HG02973 (cell line): Measurements from ENCODE around the gene PRDM15.
A peak's percentile ranks its signal among the peaks of the same experiment; 100 is the strongest.

Source experiments
- ATAC-seq: cut with Tn5 transposase; IDR thresholded peaks from one replicate; pipeline ENCODE4 v1.9.1; 2021; ENCODE audit warnings: moderate library complexity; ENCODE audit not compliant: unreplicated experiment

Gene PRDM15

DNA sequence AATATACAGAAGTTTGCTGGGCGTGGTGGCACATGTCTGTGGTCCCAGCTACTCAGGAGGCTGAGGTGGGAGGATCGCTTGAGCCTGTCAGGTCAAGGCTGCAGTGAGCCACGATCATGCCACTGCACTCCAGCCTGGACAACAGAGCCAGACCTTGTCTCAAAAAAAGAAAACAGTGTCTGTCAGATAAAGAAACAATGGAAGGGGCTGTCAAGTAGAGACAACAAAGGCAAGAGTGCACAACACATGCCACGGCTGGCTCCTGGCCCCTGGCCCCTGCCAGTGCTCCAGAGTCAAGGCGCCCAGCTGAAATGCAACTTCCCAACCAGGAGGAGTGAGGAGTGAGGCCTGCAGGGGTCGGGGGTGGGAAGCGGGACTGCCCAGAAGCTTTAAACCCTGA is 32.6 kb downstream of the PRDM15 start:
- no peak for ATAC-seq

DNA sequence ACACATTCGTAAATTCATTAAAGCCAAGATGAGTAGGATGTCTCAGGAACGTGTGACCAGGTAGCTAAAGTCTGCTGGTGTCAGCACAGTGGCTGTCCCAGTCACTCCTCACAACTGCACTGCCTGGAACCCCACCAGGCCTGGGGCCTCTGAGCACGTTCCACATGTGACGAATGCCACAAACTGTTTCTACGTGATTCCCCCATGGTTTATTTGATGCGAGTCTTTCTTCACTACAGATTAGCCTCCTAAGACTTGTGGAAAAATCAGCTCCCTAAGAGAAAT is 33.2 kb downstream of the PRDM15 start:
- ATAC-seq = no peak

DNA sequence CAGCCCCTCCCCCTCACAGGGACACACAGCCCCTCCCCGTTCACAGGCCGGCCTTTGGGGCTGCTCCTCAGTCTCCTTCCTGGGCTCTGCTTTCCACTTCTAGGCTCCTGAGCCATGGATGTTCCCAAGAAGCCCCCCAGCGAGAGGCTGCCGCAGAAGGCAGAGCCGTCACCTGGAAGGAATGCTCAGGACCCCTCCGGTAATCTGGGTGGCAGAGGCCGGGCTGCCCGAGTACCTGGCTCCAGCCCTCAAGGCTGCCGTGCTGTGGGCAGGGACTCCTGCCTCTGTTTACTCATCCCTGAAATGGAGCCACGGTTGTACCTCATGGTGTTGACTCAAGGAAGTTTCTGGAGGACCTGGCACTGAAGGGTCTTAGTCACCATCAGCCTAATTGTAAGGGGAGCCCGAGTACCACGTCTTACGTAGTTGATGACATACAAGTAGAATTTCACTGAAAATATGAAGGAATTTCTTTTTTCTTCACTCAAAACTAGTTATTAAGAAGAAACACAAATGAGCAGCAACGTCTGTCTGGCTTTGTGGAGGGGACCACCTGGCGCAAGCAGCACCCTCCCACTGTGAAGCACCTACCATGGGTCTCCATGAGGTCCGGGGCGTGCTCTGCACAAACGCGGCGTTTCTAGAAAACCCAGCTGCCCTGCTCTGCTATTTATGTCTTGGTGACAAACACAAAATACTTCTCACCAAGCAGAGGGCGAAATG is 33.7 kb downstream of the PRDM15 start:
- no peak for ATAC-seq

DNA sequence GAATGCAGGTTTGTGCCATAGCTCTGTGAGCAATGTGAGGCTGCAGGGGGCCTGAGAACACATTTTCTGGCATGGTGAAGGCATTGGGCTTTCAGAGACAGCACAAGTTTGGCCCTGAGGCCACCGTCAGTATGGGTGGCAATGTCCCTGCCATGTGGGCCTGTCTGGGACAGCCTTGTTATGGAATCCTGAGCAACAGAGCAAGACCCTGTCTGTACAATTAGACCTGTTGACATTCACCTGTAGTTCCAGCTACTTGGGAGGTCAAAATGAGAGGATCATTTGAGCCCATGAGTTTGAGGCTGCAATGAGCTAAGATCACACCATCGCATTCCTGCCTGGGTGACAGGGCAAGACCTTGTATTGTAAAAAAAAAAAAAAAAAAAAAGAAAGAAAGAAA is 35.6 kb downstream of the PRDM15 start:
- ATAC-seq = no peak

DNA sequence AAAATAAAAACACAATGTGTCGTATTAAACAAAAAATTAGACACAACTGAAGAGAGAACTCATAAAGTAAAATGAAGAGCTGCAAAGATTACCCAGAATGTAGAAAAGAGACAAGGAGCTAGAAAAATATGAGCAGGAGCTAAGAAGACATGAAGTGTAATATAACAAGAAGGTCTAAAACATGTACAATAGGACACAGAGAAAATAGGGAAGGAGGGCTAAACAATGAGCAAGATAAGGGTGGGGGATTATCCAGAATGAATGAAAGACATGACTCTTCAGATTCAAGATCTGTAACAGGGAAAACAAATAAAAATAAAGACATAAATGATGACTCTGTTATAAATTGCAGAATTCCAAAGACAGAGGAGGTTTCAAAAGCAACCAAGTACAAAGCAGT is 38.3 kb downstream of the PRDM15 start:
- no peak for ATAC-seq

DNA sequence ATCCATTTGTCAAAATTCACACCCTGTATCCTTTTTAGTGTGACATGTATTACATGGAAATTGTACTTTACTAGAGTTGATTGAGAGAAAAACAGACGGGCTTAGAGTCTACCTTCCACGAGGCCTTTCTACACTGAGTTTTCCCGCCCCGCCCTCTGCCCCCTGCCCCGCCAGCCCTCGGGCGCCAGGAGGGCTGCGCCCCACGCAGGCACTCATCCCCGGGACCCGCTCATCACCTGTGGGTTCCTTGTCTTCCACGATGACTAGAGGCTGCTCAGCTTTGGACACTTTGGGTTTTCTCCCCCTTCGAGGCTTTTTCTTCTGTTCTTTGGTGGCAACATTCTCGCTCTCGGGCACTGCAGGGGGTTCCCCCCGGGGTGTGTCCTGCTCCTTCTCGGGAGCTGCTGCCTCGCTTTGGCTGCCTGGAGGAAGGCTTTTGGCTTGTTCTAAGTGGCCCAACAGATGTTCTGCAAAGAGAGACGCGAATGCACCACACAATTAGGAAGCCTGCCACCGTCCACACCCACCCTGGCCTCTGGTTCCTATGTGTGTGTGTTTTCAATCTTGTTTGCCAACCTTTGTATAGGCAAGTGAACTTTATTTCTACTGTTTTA is 39.6 kb downstream of the PRDM15 start:
- no peak for ATAC-seq

DNA sequence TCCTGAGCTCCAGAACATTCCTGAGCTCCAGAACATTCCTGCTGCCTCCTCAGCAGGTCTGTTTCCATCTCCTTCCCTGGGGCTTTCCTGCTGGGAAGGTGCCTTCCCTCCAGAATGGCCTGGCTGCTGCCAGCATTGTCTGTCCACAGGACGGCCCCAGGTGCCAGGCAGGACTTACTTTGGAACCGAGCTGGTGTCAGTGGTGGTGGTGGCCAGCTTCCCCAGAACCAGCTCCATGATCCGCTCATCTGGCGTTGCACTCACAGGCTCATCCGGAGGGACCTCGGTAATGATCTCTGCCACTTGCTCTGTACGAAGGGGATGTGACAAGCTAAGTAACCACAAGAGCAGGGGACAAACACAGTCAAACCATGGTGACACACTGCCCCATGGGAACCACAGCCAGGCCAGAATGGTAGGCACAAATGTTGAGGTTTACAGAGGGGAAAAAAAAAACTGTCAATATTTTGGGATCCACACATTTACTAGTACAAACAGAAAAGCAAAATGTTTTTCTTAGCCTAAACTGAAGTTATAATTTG is 41.3 kb downstream of the PRDM15 start:
- ATAC-seq = no peak

DNA sequence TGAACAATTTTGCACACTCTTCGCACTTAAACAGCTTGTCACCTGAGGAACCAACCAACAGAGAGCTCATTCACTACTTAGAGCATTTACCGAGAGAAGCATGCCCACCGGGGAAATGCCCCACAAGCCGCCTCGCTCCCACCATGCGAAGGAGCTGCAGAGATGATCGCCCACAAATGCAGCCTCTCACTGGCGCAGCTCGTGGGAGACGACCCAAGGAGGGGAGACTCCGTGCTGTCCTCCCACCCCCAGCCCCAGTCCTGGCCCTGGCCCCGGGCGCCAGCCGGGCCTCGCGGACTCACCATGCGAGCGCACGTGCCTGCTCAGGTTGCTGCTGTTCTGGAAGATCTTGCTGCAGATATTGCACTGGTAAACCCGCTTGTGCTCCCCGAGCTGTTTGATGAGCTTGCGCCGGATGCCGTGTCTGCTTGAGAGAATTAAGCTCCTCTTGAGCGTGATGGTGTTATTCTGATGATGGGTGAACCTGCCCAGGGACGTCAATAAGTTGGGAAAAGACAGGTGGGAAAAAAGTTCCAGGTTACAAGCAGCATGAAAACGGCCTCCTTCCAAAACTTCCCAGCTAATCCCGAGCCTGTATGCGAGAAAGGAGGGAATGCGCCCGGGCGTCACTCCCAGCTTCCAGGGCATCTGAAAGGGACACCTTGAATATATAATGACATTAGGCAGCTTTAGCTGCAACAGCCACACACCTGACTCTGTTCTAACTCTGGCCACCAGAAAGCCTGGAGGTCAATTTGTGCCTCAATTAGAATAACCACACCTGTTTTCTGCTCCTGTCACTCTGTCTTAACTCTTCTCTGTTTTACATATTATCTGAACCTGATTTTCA is 42.8 kb downstream of the PRDM15 start:
- ATAC-seq = no peak

DNA sequence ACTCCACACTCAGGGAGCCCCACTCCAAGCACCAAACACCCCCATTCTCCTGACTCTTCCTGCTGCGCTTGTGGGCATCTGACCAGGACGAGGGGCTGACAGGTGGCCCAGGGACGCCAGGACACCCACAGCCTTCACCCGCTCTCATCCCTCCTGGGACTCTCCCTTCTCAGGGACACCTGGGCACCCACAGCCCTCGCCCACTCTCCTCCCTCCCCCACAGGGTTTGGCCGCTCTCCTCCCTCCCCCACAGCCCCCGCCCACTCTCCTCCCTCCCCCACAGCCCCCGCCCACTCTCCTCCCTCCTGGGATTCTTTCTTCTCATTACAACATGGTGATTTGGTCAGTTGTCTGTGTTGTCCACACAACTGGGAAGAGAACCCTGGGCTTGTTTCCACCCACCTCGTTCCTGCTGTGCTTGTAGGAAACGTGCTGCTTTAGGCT is 43.4 kb downstream of the PRDM15 start:
- ATAC-seq = no peak

DNA sequence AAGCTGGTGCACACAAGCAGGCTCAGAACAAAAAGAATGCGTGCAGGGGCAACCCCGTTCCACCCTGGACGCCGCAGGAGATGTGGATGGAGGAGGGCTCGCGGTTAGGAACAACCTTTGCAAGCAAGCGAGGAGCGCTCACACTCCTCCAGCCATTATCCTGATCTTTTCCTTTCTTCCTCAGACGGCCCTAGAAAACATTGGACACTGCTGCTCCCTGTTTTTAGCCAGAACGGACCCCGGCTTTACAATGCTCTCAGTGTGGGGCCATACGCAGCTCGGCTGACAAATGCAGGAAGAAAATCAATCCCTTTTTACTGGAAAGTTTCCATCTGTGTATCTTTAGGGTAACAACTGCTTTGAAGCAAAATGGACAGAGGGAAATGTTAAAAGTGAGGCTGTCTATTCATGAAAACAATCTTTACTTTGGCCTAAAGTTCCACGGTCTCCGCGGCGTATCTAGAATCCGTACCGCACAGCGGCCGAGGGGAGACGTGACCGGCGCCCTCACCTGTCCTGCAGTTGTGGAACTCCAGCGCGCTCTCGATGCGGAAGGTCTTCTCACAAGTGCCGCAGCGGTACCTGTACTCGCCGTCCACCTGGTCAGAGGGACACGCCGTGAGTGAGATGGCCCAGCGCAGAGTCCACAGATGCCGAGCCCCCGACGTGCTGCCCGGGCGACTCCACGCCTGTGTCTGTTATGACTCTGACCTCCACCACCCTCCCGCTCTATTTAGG is 44.0 kb downstream of the PRDM15 start:
- no peak for ATAC-seq

DNA sequence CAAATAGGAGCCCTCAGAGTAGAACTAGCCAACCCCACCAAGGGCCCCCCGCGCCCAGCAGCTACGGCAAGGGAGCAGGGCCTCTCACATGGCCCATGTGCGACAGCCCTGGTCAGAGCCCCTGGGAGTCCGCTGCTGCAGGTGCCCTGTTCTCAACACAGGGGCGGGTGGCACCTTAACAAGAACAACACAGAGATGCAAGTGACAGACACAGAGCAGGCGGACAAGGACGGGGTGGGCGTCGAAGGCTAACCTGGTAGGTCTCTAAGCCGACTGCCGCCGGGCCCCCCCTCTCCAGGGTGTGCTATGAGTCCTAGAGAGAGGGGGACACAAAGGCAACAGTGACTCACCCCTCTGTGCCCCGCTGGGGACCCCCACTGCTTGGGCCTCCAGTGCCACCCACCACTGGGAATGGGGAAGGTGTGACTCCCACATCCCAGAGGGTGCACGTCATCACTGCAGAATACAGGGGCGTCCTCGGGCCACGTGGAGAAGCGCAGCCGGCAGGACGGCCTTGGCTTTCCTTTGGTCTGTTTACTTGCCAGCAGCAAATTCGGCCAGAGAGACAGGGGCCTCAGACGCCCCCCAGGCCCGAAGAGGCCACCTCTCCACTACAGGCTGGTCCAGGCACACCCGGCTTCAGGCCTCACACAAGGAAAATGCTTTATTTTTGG is 44.8 kb downstream of the PRDM15 start:
- ATAC-seq = no peak

DNA sequence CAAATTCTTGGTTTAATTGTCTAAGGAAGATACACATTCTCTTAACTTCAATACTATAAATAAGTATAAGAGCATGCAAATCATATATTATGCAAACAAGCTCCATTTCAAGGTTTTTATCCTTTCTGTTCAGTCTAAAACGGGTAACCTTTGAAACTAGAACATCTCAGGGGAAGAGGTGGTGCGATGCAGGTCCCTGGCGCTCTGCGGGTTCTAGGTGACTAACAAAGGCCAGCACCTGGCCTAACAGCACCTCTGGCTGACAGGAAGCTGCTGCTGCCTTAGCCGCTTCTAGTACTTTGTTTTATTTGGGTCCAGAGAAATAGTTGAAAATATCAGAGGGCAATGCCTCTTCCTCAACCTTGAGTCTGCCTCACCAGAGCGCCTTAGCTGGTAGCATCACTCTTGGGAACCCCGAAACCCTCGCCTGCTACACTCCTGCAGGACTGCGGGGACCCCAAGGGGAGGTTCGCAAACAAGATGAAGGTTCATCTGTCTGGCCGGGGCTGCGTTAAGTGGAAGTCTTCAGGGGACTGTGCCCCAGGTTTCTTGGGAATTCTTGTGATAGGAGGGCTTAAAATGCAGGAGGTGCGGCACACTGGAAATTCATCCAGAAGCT is 45.5 kb downstream of the PRDM15 start:
- ATAC-seq = peak; percentile 51

DNA sequence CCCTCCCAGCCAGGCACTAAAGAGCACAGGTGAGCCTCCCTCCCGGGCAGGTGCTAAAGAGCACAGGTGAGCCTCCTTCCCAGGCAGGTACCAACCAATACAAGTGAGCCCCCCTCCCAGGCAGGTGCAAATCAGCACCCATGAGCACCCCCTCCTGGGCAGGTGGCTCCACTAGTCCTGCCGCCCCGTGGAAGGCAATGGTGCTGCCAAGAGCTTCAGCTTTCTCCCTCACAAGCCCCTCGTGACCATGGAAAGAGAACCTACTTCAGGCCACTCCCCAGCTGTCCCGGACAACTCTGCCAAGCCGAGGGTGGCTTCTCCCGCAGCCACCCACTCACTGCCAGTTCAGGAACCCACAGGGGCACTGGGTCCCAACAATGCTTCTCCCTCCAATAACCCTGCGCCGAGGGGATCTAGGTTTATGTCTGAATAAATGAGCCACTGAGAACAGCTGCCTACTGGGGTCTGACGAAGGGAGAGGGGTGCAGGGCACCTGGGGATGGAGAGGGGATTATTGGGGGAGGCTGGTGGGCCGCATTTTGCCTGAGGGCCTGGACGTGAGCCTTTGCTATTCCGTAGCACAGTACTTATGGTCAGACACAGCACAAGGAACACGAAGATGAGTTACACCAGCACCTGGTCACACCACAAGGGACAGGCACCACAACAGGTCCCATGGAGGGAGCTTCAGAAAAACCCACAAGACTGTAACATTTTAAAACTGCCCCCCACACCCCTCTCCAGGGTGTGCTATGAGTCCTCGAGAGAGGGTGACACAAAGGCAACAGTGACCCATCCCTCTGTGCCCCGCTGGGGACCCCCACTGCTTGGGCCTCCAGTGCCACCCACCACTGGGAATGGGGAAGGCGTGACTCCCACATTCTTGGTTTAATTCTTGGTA is 46.3 kb downstream of the PRDM15 start:
- peak; percentile 37 for ATAC-seq

DNA sequence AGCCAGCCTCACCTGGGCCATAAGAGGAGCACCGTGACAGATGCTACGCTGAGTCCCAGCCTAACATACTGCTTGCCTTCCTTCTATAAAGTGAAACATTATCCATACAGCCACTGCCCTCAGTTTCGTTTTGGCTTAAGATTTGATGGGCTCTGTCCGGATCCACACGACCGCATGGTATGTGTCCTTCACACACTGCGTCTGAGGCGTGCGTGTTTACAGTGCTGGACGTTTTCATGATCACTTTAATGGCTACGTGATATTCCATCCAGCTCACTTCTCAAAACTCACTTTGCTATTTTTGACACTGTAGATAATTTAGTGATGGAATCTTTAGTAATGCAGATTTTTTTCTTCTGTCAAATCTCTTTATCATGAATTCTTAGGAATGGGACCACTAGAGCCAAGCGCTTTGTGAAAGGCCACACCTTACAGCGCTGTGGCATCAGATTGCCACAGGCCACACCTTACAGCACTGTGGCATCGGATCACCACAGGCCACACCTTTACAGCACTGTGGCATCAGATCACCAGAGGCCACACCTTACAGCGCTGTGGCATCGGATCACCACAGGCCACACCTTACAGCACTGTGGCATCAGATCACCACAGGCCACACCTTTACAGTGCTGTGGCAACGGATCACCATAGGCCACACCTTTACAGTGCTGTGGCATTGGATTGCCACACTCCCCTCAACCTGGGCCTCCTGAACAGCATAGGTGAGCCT is 47.1 kb downstream of the PRDM15 start:
- no peak for ATAC-seq

DNA sequence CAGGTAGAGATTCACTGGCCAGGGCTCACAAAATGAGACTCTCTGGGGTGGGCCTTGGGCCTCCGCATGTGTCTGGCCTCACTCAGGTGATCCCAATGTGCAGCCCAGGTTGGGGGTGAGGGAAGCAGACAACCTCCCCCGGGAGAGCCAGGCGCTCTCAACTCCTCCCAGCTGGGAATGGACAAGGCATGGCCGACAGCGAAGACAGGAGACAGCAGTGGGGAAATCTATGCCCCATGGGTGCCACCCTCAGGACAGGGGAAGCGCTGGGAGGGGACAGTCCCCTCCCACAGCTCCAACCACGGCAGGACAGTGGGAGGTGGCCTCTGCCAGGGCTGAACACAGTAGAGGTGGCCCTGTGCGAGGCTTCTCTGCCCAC is 47.7 kb downstream of the PRDM15 start:
- no peak for ATAC-seq

DNA sequence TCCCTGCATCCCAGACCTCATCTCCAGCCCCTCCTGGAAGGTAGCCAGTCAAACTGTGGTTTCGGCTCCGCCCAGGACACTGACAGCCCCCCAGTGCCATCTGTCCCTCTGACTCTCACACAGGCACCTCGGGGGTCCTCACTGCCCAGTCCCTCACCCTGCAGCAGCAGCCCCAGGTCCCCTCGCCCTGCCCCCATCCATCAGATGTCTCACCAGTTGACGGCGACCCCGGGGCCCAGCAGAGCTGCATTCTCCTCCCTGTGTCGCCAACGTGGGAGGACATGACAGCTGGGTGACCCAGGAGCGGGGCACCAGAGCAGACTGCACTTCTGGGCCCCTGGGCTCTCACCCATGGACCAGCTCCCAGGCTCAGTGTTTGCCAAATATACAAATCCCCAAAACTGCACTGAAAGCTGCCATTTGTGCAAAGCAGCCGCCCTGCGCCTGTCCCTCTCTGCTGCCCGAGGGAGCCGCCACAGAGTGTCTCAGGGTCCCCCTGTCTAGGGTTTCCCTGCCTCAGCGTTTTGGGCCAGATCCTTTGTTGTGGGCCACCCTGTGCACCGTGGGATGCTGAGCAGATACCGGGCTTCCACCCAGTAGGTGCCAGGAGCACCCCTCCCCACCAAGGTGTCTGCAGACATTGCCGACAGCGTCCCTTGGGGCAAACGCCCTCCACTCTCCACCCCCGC is 48.2 kb downstream of the PRDM15 start:
- ATAC-seq = no peak

DNA sequence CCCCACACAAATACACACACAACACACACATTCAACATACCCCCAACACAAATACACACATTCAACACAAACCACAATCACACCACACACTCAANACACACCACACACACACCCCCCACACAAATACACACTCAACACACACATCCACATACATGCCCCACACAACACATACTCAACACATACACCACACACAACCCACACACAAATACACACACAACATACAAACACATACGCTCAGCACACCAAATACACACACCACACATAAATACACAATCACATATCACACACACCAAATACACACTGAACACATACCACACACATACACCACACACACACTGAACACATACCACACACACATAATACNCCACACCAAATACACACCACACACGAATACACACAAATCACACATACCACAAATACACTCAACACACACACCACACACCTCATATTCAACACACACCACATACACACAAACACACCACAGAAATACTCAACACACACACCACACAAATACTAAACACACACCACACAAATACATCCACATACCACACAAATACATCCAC is 48.9 kb downstream of the PRDM15 start:
- no peak for ATAC-seq
